Urinary bladder (tissue), 4 donors: ENCODE results near the gene COL5A1. TPM values are rescaled to one million over a fixed set of nuclear protein-coding genes. Genes with fewer than 3 reads are reported as not detected.

ENCODE experiments used
- DNase-seq: peaks from one replicate; pipeline ENCODE4 v3.0.0-alpha.2; 2015; ENCODE audit errors: extremely low spot score
- H3K27ac ChIP-seq: one replicate; pipeline ENCODE4 v1.5.1; 2013; ENCODE audit warnings: low read depth, mild to moderate bottlenecking, moderate library complexity
- H3K36me3 ChIP-seq: one replicate; pipeline ENCODE4 v1.6.1; 2013; ENCODE audit warnings: mild to moderate bottlenecking, moderate library complexity; ENCODE audit not compliant: insufficient read depth
- H3K4me1 ChIP-seq: one replicate; pipeline ENCODE4 v1.6.1; 2013; ENCODE audit warnings: mild to moderate bottlenecking, moderate library complexity; ENCODE audit not compliant: insufficient read depth
- H3K4me3 ChIP-seq: one replicate; pipeline ENCODE4 v1.5.1; 2013; ENCODE audit warnings: low read depth, low read length
- WGBS: extraction: QIAGEN DNeasy Blood & Tissue Kit; methylation state at CpG from one replicate; pipeline ENCODE4 v1.1.7; 2013; 5-methylcytosine and 5-hydroxymethylcytosine counted together
- polyA plus RNA-seq: library from polyadenylated mRNA; stranded (reverse); fragments of 200-250 nt; gene quantifications from one replicate; pipeline ENCODE4 v1.2.3, GENCODE V29; 2013
- total RNA-seq: library from RNA; depleted of rRNA; stranded (reverse); fragments of >200 nt; gene quantifications from one replicate; pipeline ENCODE4 v1.2.3, GENCODE V29; 2014
- donor health status: healthy with polysubstance abuse.
- donor health status: healthy.

COL5A1 gene
- total and polyA plus RNA-seq, 2 donors: 68.5 to 622 TPM

- WGBS: 56% methylated on average over 25 of the region's 25 CpGs
- Histone ChIP-seq H3K27ac (no peak overlapping the region), H3K4me1 (no peaks in the 10 kb centered on the region), H3K36me3 (no peaks in the 10 kb centered on the region), H3K4me3 (no peak overlapping the region)
- DNase-seq: no peak
Observed at GRCh38 chr9:134800791-134801339, 159.3 kb downstream of the COL5A1 start.

GRCh38 chr9:134802216-134802795, 160.7 kb downstream of the COL5A1 start:
- Histone ChIP-seq H3K36me3 (no peaks in the 10 kb centered on the region), H3K4me3 (no peak overlapping the region), H3K4me1 (no peaks in the 10 kb centered on the region), H3K27ac (no peak overlapping the region)
- WGBS: 95% methylated on average over 17 of the region's 17 CpGs
- no peak for DNase-seq

GRCh38 chr9:134804871-134805270, 163.3 kb downstream of the COL5A1 start:
- no peak overlapping the region for H3K4me3 ChIP-seq
- no peaks in the 10 kb centered on the region for H3K36me3 ChIP-seq
- no peak overlapping the region for H3K27ac ChIP-seq
- 93% methylated on average over 7 of the region's 7 CpGs for WGBS
- no peaks in the 10 kb centered on the region for H3K4me1 ChIP-seq
- no peak for DNase-seq

GRCh38 chr9:134807716-134808446, 166.3 kb downstream of the COL5A1 start:
- Histone ChIP-seq H3K36me3 (no peaks in the 10 kb centered on the region), H3K4me3 (no peak overlapping the region), H3K27ac (no peak overlapping the region), H3K4me1 (no peaks in the 10 kb centered on the region)
- no peak for DNase-seq
- WGBS: 48% methylated on average over 9 of the region's 9 CpGs

- Histone ChIP-seq H3K36me3 (no peaks in the 10 kb centered on the region), H3K4me1 (no peaks in the 10 kb centered on the region), H3K27ac (no peak overlapping the region), H3K4me3 (no peak overlapping the region)
- no peak for DNase-seq
- 95% methylated on average over 6 of the region's 6 CpGs for WGBS
Observed at GRCh38 chr9:134808447-134808792, 166.8 kb downstream of the COL5A1 start.

- no peak for DNase-seq
- WGBS: 75% methylated on average over 15 of the region's 15 CpGs
- Histone ChIP-seq H3K4me3 (no peak overlapping the region), H3K36me3 (no peaks in the 10 kb centered on the region), H3K27ac (no peak overlapping the region), H3K4me1 (no peaks in the 10 kb centered on the region)
Observed at GRCh38 chr9:134809292-134809691, 167.7 kb downstream of the COL5A1 start.

GRCh38 chr9:134809826-134810225, 168.2 kb downstream of the COL5A1 start:
- no peaks in the 10 kb centered on the region for H3K4me1 ChIP-seq
- no peak overlapping the region for H3K27ac ChIP-seq
- no peak for DNase-seq
- 68% methylated on average over 10 of the region's 10 CpGs for WGBS
- no peaks in the 10 kb centered on the region for H3K36me3 ChIP-seq
- H3K4me3 ChIP-seq: no peak overlapping the region

- Histone ChIP-seq H3K27ac (no peak overlapping the region), H3K4me1 (no peaks in the 10 kb centered on the region), H3K36me3 (no peaks in the 10 kb centered on the region), H3K4me3 (no peak overlapping the region)
- no peak for DNase-seq
- WGBS: 76% methylated on average over 22 of the region's 22 CpGs
Observed at GRCh38 chr9:134811079-134811672, 169.6 kb downstream of the COL5A1 start.

- no peak overlapping the region for H3K4me3 ChIP-seq
- H3K4me1 ChIP-seq: no peaks in the 10 kb centered on the region
- no peak for DNase-seq
- 37% methylated on average over 14 of the region's 14 CpGs for WGBS
- H3K36me3 ChIP-seq: no peaks in the 10 kb centered on the region
- no peak overlapping the region for H3K27ac ChIP-seq
Observed at GRCh38 chr9:134811673-134812342, 170.2 kb downstream of the COL5A1 start.

- H3K27ac ChIP-seq: no peak overlapping the region
- no peak overlapping the region for H3K4me3 ChIP-seq
- WGBS: 47% methylated on average over 11 of the region's 11 CpGs
- H3K36me3 ChIP-seq: no peaks in the 10 kb centered on the region
- no peaks in the 10 kb centered on the region for H3K4me1 ChIP-seq
- DNase-seq: no peak
Observed at GRCh38 chr9:134812343-134812673, 170.7 kb downstream of the COL5A1 start.

- H3K27ac ChIP-seq: no peak overlapping the region
- no peaks in the 10 kb centered on the region for H3K36me3 ChIP-seq
- 95% methylated on average over 19 of the region's 19 CpGs for WGBS
- H3K4me1 ChIP-seq: no peaks in the 10 kb centered on the region
- no peak for DNase-seq
- no peak overlapping the region for H3K4me3 ChIP-seq
Observed at GRCh38 chr9:134813841-134814240, 172.2 kb downstream of the COL5A1 start.

GRCh38 chr9:134814598-134815215, 173.1 kb downstream of the COL5A1 start:
- WGBS: 87% methylated on average over 16 of the region's 16 CpGs
- H3K4me3 ChIP-seq: no peak overlapping the region
- no peak overlapping the region for H3K27ac ChIP-seq
- no peaks in the 10 kb centered on the region for H3K4me1 ChIP-seq
- DNase-seq: no peak
- H3K36me3 ChIP-seq: no peaks in the 10 kb centered on the region

- no peak overlapping the region for H3K27ac ChIP-seq
- no peaks in the 10 kb centered on the region for H3K36me3 ChIP-seq
- H3K4me3 ChIP-seq: no peak overlapping the region
- WGBS: 86% methylated on average over 16 of the region's 16 CpGs
- no peaks in the 10 kb centered on the region for H3K4me1 ChIP-seq
- no peak for DNase-seq
Observed at GRCh38 chr9:134815435-134816214, 174.0 kb downstream of the COL5A1 start.
